HepG2 (cell line): Measurements from ENCODE around the gene MEPCE. TPM values are rescaled to one million over a fixed set of nuclear protein-coding genes. Genes with fewer than 3 reads are reported as not detected.

Experiments used
- IRX3 ChIP-seq: sonication (generic); formaldehyde crosslinking; IDR thresholded peaks from 2 replicates; pipeline ENCODE4 v1.8.1; 2023; ENCODE audit warnings: mild to moderate bottlenecking, low read depth, missing genetic modification reagents, borderline replicate concordance
- NFIC ChIP-seq: IDR thresholded peaks from 2 replicates; pipeline ENCODE4 v1.6.1; 2012; ENCODE audit warnings: mild to moderate bottlenecking, low read length, inconsistent platforms
- RBAK ChIP-seq: sonication (generic); formaldehyde crosslinking; IDR thresholded peaks from 2 replicates; pipeline ENCODE4 v1.5.1; 2020; ENCODE audit warnings: mild to moderate bottlenecking, missing genetic modification reagents
- SUZ12 ChIP-seq: fragments of 150-350 bp; IDR thresholded peaks from 2 replicates; pipeline ENCODE4 v1.6.1; 2014; ENCODE audit warnings: low read depth, low read length
- TEAD2 ChIP-seq: sonication (generic); formaldehyde crosslinking; IDR thresholded peaks from 2 replicates; pipeline ENCODE4 v1.9.0; 2021; ENCODE audit warnings: missing genetic modification reagents
- ZNF337 ChIP-seq: sonication (generic); formaldehyde crosslinking; IDR thresholded peaks from 2 replicates; pipeline ENCODE4 v1.5.1; 2020; ENCODE audit warnings: missing genetic modification reagents, low read depth, mild to moderate bottlenecking, borderline replicate concordance
- ZNF788 ChIP-seq: sonication (generic); formaldehyde crosslinking; IDR thresholded peaks from 2 replicates; pipeline ENCODE4 v1.5.0; 2020; ENCODE audit warnings: mild to moderate bottlenecking, missing genetic modification reagents, borderline replicate concordance
- ZNF790 ChIP-seq: sonication (generic); formaldehyde crosslinking; IDR thresholded peaks from 2 replicates; pipeline ENCODE4 v1.8.0; 2022; ENCODE audit warnings: missing genetic modification reagents, mild to moderate bottlenecking, borderline replicate concordance
- polyA plus RNA-seq, 8 experiments: library from polyadenylated mRNA; depleted of rRNA in 3 of 8; stranded (reverse) in 7 of 8; unstranded in 1 of 8; fragments of >200 nt; fragmentation: Illumina TruSeq in 4 of 8; extraction: Trizol in 4 of 8; gene quantifications; 2 replicates each; pipeline versions ENCODE4 v1.2.1 to v1.2.3, GENCODE V29; 2011 to 2016; ENCODE audit warnings: low read depth in 4 of 8, missing spikeins in 1 of 8, mixed read lengths in 1 of 8; ENCODE audit not compliant: insufficient read depth in 1 of 8
- total RNA-seq, 5 experiments: library from RNA; depleted of rRNA; stranded (reverse); fragments of >200 nt; fragmentation: Illumina TruSeq; extraction: Trizol; gene quantifications; 2 replicates each; pipeline ENCODE4 v1.2.3, GENCODE V29; 2016; ENCODE audit warnings: low read depth in 1 of 5
- TF ChIP-seq, protein P1 (sequence below): sonication (generic); formaldehyde crosslinking; IDR thresholded peaks from 2 replicates; pipeline ENCODE4 v1.4.0; 2020; ENCODE audit warnings: missing genetic modification reagents, low read depth, mild to moderate bottlenecking, borderline replicate concordance
- TF ChIP-seq, protein P2 (sequence below): sonication (generic); formaldehyde crosslinking; IDR thresholded peaks from 2 replicates; pipeline ENCODE4 v1.8.0; 2022; ENCODE audit warnings: missing genetic modification reagents, mild to moderate bottlenecking, borderline replicate concordance
- TF ChIP-seq, protein P3 (sequence below): sonication (generic); formaldehyde crosslinking; IDR thresholded peaks from 2 replicates; pipeline ENCODE4 v1.4.0; 2020; ENCODE audit warnings: missing genetic modification reagents
- TF ChIP-seq, protein P4 (sequence below): sonication (generic); formaldehyde crosslinking; conservative IDR thresholded peaks from 2 replicates; pipeline ENCODE4 v1.8.1; 2023; ENCODE audit warnings: missing genetic modification reagents
- TF ChIP-seq, protein P5 (sequence below): sonication (generic); formaldehyde crosslinking; IDR thresholded peaks from 2 replicates; pipeline ENCODE4 v1.4.0; 2020; ENCODE audit warnings: missing genetic modification reagents, mild to moderate bottlenecking, borderline replicate concordance

MEPCE gene
- total and polyA plus RNA-seq, 2 of the 13 experiments (the other 11 are each of a cell fraction or from before 2014, with no cell fraction given): 12.3 to 26.0 TPM

DNA sequence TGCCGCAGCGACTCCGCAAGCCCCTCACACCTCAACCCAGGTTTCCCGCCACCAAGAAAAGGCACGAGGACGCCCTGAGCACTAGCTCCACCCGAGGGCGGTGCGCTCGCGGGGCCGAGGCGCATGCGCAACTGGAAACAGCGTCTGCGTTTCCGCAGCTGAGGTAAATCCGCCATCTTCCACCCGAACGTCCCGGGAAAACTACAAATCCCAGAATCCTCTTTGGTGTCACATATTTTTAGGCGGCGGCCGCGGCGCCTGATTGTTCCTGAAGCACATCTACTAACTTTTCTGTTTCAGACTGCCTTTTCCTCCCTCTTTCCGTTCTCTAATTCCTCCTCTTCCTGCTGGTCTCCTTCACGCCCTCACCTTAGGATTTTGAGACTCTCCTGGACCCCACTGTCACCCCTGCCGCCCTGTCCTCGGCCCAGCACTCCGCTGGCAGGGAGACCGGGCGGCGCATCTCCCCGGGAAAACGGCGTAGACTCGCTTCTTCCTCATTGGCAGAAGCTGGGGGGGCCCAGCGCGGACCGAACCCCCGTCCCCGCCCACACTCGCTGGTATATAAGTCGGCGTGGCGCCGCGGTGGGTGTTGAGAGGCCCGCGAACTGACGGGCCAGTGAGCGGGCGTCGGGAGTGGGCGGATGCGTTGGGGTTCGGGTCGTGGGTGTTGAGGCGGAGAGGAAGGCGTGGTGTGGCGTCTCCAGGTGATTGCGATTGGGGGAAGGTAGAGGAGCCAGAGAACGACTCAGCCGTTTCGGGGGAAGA, 1.2 kb upstream of the MEPCE start, which contains the start of gene ZCWPW1 (continued):
- TF ChIP-seq TEAD2 (CRISPR knock-in tag): peak; percentile 76; the same call in 1 of the 2 replicates
- no peak for TF ChIP-seq ZNF337 (CRISPR knock-in tag)
- TF ChIP-seq, protein P1, sequence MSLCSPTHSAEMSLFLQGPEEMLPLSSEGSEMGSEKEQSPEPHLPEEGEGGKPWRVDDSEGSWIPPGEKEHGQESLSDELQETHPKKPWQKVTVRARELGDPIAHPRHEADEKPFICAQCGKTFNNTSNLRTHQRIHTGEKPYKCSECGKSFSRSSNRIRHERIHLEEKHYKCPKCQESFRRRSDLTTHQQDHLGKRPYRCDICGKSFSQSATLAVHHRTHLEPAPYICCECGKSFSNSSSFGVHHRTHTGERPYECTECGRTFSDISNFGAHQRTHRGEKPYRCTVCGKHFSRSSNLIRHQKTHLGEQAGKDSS (CRISPR knock-in tag): peak; percentile 29; the same call in 1 of the 2 replicates
- peak; percentile 68; the same call in 1 of the 2 replicates for TF ChIP-seq ZNF788 (CRISPR knock-in tag)
- TF ChIP-seq, protein P2, sequence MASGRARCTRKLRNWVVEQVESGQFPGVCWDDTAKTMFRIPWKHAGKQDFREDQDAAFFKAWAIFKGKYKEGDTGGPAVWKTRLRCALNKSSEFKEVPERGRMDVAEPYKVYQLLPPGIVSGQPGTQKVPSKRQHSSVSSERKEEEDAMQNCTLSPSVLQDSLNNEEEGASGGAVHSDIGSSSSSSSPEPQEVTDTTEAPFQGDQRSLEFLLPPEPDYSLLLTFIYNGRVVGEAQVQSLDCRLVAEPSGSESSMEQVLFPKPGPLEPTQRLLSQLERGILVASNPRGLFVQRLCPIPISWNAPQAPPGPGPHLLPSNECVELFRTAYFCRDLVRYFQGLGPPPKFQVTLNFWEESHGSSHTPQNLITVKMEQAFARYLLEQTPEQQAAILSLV (CRISPR knock-in tag): peak; percentile 22; the same call in 1 of the 2 replicates
- TF ChIP-seq RBAK (CRISPR knock-in tag): peak; percentile 52; the same call in 1 of the 2 replicates
- TF ChIP-seq IRX3: peak; percentile 97
- TF ChIP-seq, protein P3, sequence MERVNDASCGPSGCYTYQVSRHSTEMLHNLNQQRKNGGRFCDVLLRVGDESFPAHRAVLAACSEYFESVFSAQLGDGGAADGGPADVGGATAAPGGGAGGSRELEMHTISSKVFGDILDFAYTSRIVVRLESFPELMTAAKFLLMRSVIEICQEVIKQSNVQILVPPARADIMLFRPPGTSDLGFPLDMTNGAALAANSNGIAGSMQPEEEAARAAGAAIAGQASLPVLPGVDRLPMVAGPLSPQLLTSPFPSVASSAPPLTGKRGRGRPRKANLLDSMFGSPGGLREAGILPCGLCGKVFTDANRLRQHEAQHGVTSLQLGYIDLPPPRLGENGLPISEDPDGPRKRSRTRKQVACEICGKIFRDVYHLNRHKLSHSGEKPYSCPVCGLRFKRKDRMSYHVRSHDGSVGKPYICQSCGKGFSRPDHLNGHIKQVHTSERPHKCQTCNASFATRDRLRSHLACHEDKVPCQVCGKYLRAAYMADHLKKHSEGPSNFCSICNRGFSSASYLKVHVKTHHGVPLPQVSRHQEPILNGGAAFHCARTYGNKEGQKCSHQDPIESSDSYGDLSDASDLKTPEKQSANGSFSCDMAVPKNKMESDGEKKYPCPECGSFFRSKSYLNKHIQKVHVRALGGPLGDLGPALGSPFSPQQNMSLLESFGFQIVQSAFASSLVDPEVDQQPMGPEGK (CRISPR knock-in tag): peak; percentile 99
- TF ChIP-seq, protein P4, sequence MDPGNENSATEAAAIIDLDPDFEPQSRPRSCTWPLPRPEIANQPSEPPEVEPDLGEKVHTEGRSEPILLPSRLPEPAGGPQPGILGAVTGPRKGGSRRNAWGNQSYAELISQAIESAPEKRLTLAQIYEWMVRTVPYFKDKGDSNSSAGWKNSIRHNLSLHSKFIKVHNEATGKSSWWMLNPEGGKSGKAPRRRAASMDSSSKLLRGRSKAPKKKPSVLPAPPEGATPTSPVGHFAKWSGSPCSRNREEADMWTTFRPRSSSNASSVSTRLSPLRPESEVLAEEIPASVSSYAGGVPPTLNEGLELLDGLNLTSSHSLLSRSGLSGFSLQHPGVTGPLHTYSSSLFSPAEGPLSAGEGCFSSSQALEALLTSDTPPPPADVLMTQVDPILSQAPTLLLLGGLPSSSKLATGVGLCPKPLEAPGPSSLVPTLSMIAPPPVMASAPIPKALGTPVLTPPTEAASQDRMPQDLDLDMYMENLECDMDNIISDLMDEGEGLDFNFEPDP (CRISPR knock-in tag): 0 out of 2 replicates have a peak, but pooled peaks have one; percentile 78
- no peak for TF ChIP-seq NFIC
- TF ChIP-seq, protein P5, sequence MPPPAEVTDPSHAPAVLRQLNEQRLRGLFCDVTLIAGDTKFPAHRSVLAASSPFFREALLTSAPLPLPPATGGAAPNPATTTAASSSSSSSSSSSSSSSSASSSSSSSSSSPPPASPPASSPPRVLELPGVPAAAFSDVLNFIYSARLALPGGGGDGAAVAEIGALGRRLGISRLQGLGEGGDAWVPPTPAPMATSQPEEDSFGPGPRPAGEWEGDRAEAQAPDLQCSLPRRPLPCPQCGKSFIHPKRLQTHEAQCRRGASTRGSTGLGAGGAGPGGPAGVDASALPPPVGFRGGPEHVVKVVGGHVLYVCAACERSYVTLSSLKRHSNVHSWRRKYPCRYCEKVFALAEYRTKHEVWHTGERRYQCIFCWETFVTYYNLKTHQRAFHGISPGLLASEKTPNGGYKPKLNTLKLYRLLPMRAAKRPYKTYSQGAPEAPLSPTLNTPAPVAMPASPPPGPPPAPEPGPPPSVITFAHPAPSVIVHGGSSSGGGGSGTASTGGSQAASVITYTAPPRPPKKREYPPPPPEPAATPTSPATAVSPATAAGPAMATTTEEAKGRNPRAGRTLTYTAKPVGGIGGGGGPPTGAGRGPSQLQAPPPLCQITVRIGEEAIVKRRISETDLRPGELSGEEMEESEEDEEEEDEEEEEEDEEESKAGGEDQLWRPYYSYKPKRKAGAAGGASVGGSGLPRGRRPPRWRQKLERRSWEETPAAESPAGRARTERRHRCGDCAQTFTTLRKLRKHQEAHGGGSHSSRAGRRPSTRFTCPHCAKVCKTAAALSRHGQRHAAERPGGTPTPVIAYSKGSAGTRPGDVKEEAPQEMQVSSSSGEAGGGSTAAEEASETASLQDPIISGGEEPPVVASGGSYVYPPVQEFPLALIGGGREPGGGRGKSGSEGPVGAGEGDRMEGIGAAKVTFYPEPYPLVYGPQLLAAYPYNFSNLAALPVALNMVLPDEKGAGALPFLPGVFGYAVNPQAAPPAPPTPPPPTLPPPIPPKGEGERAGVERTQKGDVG (CRISPR knock-in tag): peak; percentile 35
- peak; percentile 90; the same call in 1 of the 2 replicates for TF ChIP-seq ZNF790 (CRISPR knock-in tag)
- TF ChIP-seq SUZ12: peak; percentile 47
